Neural progenitor cell (in vitro differentiated cells): ENCODE data around the gene PC.

Experiments used
- CTCF ChIP-seq: fragments of 200-600 bp; sonication (generic); IDR thresholded peaks from 2 replicates; pipeline ENCODE4 v1.5.1; 2017; ENCODE audit warnings: antibody characterized with exemption, mild to moderate bottlenecking
- EZH2 ChIP-seq: fragments of 200-600 bp; sonication (generic); IDR thresholded peaks from 2 replicates; pipeline ENCODE4 v1.6.1; 2017; ENCODE audit warnings: antibody characterized with exemption, mild to moderate bottlenecking, moderate library complexity
- EZH2phosphoT487 ChIP-seq: fragments of 200-600 bp; sonication (generic); IDR thresholded peaks from 2 replicates; pipeline ENCODE4 v1.6.1; 2017; ENCODE audit warnings: antibody characterized with exemption

- no peak for TF ChIP-seq CTCF
- no peak for TF ChIP-seq EZH2
- no peak for TF ChIP-seq EZH2phosphoT487
Observed at GRCh38 chr11:66885950-66886440, 72.2 kb downstream of the PC start.
